ENCODE measurements around the gene RAB3IL1. TPM values are rescaled to one million over a fixed set of nuclear protein-coding genes. Genes with fewer than 3 reads are reported as not detected.

RAB3IL1 gene
- total RNA-seq, 1 experiment from 2014 or later = 7.9 TPM

- POLR2A ChIA-PET (ENCODE audit: unreplicated experiment) = no interaction called here
Observed at GRCh38 chr11:61869708-61870451, 47.5 kb downstream of the RAB3IL1 start.

GRCh38 chr11:61869429-61869707, 48.0 kb downstream of the RAB3IL1 start:
- Histone ChIP-seq H3K79me2 (ENCODE audit: low read length) (no peaks in the 10 kb centered on the region), H3K27me3 (ENCODE audit: low read length) (no peaks in the 10 kb centered on the region), H4K20me1 (ENCODE audit: low read length) (no peaks in the 10 kb centered on the region), H3K9me2 (replicated peaks; ENCODE audit: low read length) (no peaks in the 10 kb centered on the region), H3K4me1 (ENCODE audit: insufficient read depth, low read length) (peaks cover 3% of the 10 kb centered on the region; the same call in 1 of the 2 replicates), H3F3A (ENCODE audit: low read length, unreplicated experiment) (no peaks in the 10 kb centered on the region), H3K9ac (ENCODE audit: low read length) (no peak overlapping the region), H3K27ac (ENCODE audit: low read length) (no peak overlapping the region), H2AFZ (ENCODE audit: low read length) (no peak overlapping the region), H3K9me3 (ENCODE audit: low read length) (no peaks in the 10 kb centered on the region), H3K4me3 (ENCODE audit: low read length) (no peak overlapping the region), H3K4me2 (ENCODE audit: low read length) (no peak overlapping the region), H3K36me3 (ENCODE audit: low read depth, low read length) (no peaks in the 10 kb centered on the region; the same call in 1 of the 2 replicates)
- intact Hi-C loops (cut with micrococcal nuclease) = no loop called here
- BruUV-seq (replicated peaks) = no TSS peak
- DNase-seq (no peak), ATAC-seq (no peak)
- TF ChIP-seq EZH2 (IDR thresholded peaks at IDR 0.05; ENCODE audit: low read length, unreplicated experiment) = no peak
- no peak for TF ChIP-seq EZH2phosphoT487 (IDR thresholded peaks at IDR 0.05; ENCODE audit: borderline replicate concordance, low read length)
- TF ChIP-seq CTCF (conservative IDR thresholded peaks at IDR 0.05; ENCODE audit: low read depth, low read length) = no peak
- ChIA-PET CTCF (no interaction called here), POLR2A (ENCODE audit: unreplicated experiment) (no interaction called here)

More at GRCh38 chr11:61869708-61870451, 47.5 kb downstream of the RAB3IL1 start:
- Histone ChIP-seq H3K4me1 (ENCODE audit: insufficient read depth, low read length) (peaks cover 3% of the 10 kb centered on the region; the same call in 1 of the 2 replicates), H3K27me3 (ENCODE audit: low read length) (no peaks in the 10 kb centered on the region), H3F3A (ENCODE audit: low read length, unreplicated experiment) (no peaks in the 10 kb centered on the region), H3K4me3 (ENCODE audit: low read length) (no peak overlapping the region), H3K9ac (ENCODE audit: low read length) (no peak overlapping the region), H3K4me2 (ENCODE audit: low read length) (no peak overlapping the region), H3K36me3 (ENCODE audit: low read depth, low read length) (no peaks in the 10 kb centered on the region; the same call in 1 of the 2 replicates), H3K9me2 (replicated peaks; ENCODE audit: low read length) (no peaks in the 10 kb centered on the region), H4K20me1 (ENCODE audit: low read length) (no peaks in the 10 kb centered on the region), H3K27ac (ENCODE audit: low read length) (no peak overlapping the region), H2AFZ (ENCODE audit: low read length) (no peak overlapping the region), H3K9me3 (ENCODE audit: low read length) (no peaks in the 10 kb centered on the region), H3K79me2 (ENCODE audit: low read length) (no peaks in the 10 kb centered on the region)
- no peak for DNase-seq
- no TSS peak for BruUV-seq (replicated peaks)
- CTCF ChIA-PET = interaction anchor here (0.5 to 2.2 kb wide), 8 partner anchors 73 to 238 kb away, joined by 3 to 13 read pairs (median 4); partner anchors contain the start of genes FEN1 and TMEM258
- TF ChIP-seq EZH2phosphoT487 (IDR thresholded peaks at IDR 0.05; ENCODE audit: borderline replicate concordance, low read length) = no peak
- TF ChIP-seq EZH2 (IDR thresholded peaks at IDR 0.05; ENCODE audit: low read length, unreplicated experiment) = no peak
- TF ChIP-seq CTCF (conservative IDR thresholded peaks at IDR 0.05; ENCODE audit: low read depth, low read length) = no peak
- intact Hi-C loops (cut with micrococcal nuclease) = loop anchor here (2.0 to 10.0 kb wide), 2 partner anchors 79 to 335 kb away; partner anchors contain the start of gene SCGB2A1
- no peak for ATAC-seq
